IMR-90 (cell line): ENCODE measurements around the gene CCNJL. TPM values are rescaled to one million over a fixed set of nuclear protein-coding genes. Genes with fewer than 3 reads are reported as not detected.

Experiments used
- ATAC-seq: fragments of 200-7000 bp; cut with Tn5 transposase; 2 replicates; pipeline ENCODE4 v1.9.1; 2020; ENCODE audit warnings: low read depth, mild to moderate bottlenecking, moderate library complexity
- BruUV-seq: library from RNA; stranded (reverse); fragments of 400-500 nt; replicated peaks from 2 replicates; lab custom pipeline; 2021; lab: Mats Ljungman, UMichigan
- CTCF ChIA-PET: fragments of 300-600 bp; formaldehyde crosslinking; extraction: SDS; loops from one replicate; lab custom pipeline; 2021; ENCODE audit warnings: antibody characterized with exemption; lab: Yijun Ruan, JAX
- POLR2A ChIA-PET: fragments of 300-600 bp; sonication (Branson Sonifier 250); formaldehyde crosslinking; loops from one replicate; lab custom pipeline; 2022; ENCODE audit warnings: antibody characterized with exemption; ENCODE audit not compliant: unreplicated experiment; lab: Charles Lee
- DNase-seq: peaks from one replicate; pipeline ENCODE4 v3.0.0; 2013
- H2AFZ ChIP-seq: replicated peaks from 2 replicates; pipeline ENCODE3; 2013; ENCODE audit warnings: low read length, mild to moderate bottlenecking; ENCODE audit not compliant: poor library complexity
- H2AK5ac ChIP-seq: 2 replicates; pipeline ENCODE4 v1.6.1; 2013; ENCODE audit warnings: low read depth, low read length, inconsistent platforms
- H2AK9ac ChIP-seq: replicated peaks from 2 replicates; pipeline ENCODE3; 2013; ENCODE audit warnings: mild to moderate bottlenecking, low read depth, low read length, moderate library complexity; ENCODE audit not compliant: poor library complexity
- H2BK120ac ChIP-seq: 2 replicates; pipeline ENCODE4 v1.6.1; 2013; ENCODE audit warnings: low read depth, low read length, inconsistent platforms
- H2BK15ac ChIP-seq: 3 replicates; pipeline ENCODE4 v1.6.1; 2013; ENCODE audit warnings: low read depth, low read length, inconsistent platforms
- H2BK20ac ChIP-seq: 2 replicates; pipeline ENCODE4 v1.6.1; 2013; ENCODE audit warnings: low read depth, mild to moderate bottlenecking, inconsistent platforms, low read length, moderate library complexity
- H2BK5ac ChIP-seq: 2 replicates; pipeline ENCODE4 v1.6.1; 2013; ENCODE audit warnings: mild to moderate bottlenecking, low read depth, low read length, inconsistent platforms; ENCODE audit not compliant: poor library complexity, severe bottlenecking
- H3K14ac ChIP-seq: replicated peaks from 2 replicates; pipeline ENCODE4 v1.6.1; 2013; ENCODE audit warnings: low read depth, low read length, inconsistent platforms
- H3K18ac ChIP-seq: 2 replicates; pipeline ENCODE4 v1.6.1; 2013; ENCODE audit warnings: low read depth, low read length, control low read depth
- H3K23ac ChIP-seq: 2 replicates; pipeline ENCODE4 v1.6.1; 2013; ENCODE audit warnings: low read depth, low read length, inconsistent platforms
- H3K27ac ChIP-seq: 2 replicates; pipeline ENCODE4 v1.5.1; 2013; ENCODE audit warnings: mild to moderate bottlenecking, control low read depth, low read length; ENCODE audit not compliant: insufficient read depth
- H3K27me3 ChIP-seq: 2 replicates; pipeline ENCODE4 v1.6.1; 2013; ENCODE audit warnings: low read length; ENCODE audit not compliant: control insufficient read depth, insufficient read depth
- H3K36me3 ChIP-seq: 2 replicates; pipeline ENCODE4 v1.6.1; 2013; ENCODE audit warnings: low read length, mixed read lengths; ENCODE audit not compliant: control insufficient read depth, insufficient read depth
- H3K4ac ChIP-seq: 2 replicates; pipeline ENCODE4 v1.6.1; 2013; ENCODE audit warnings: low read depth, low read length, inconsistent platforms
- H3K4me1 ChIP-seq: 2 replicates; pipeline ENCODE4 v1.6.1; 2013; ENCODE audit warnings: low read length, mixed read lengths; ENCODE audit not compliant: control insufficient read depth, insufficient read depth
- H3K4me2 ChIP-seq: 2 replicates; pipeline ENCODE4 v1.6.1; 2013; ENCODE audit warnings: low read depth, mild to moderate bottlenecking, control low read depth, low read length, moderate library complexity
- H3K4me3 ChIP-seq: 2 replicates; pipeline ENCODE4 v1.5.1; 2013; ENCODE audit warnings: low read depth, mild to moderate bottlenecking, control low read depth, low read length, moderate library complexity; ENCODE audit not compliant: insufficient read depth
- H3K56ac ChIP-seq: 2 replicates; pipeline ENCODE4 v1.6.1; 2013; ENCODE audit warnings: low read length, inconsistent platforms; ENCODE audit not compliant: insufficient read depth; ENCODE audit errors: extremely low read depth
- H3K79me1 ChIP-seq, 2 experiments: 2 replicates each; pipeline ENCODE4 v1.6.1; 2013; ENCODE audit warnings: low read length in 2 of 2, inconsistent platforms in 1 of 2, low read depth in 1 of 2
- H3K9ac ChIP-seq: 2 replicates; pipeline ENCODE4 v1.6.1; 2013; ENCODE audit warnings: low read depth, low read length, control low read depth
- H3K9me1 ChIP-seq: 2 replicates; pipeline ENCODE4 v1.6.1; 2013; ENCODE audit warnings: low read length, inconsistent platforms; ENCODE audit not compliant: insufficient read depth
- H3K9me3 ChIP-seq: 2 replicates; pipeline ENCODE4 v1.6.1; 2013; ENCODE audit warnings: low read length; ENCODE audit not compliant: control insufficient read depth, insufficient read depth
- H4K20me1 ChIP-seq: 2 replicates; pipeline ENCODE4 v1.6.1; 2013; ENCODE audit warnings: low read length, inconsistent platforms; ENCODE audit not compliant: insufficient read depth
- H4K5ac ChIP-seq: 2 replicates; pipeline ENCODE4 v1.6.1; 2013; ENCODE audit warnings: mild to moderate bottlenecking, low read depth, low read length, control low read depth
- H4K8ac ChIP-seq, 2 experiments: 2 replicates each; pipeline ENCODE4 v1.6.1; 2013; ENCODE audit warnings: low read depth in 2 of 2, low read length in 2 of 2, control low read depth in 1 of 2, inconsistent platforms in 1 of 2
- H4K91ac ChIP-seq: 2 replicates; pipeline ENCODE4 v1.6.1; 2013; ENCODE audit warnings: low read depth, low read length, inconsistent platforms; ENCODE audit not compliant: insufficient read depth
- BHLHE40 ChIP-seq: fragments of 150-350 bp; IDR thresholded peaks from 2 replicates; pipeline ENCODE4 v1.6.1; 2016; ENCODE audit warnings: mild to moderate bottlenecking, low read depth, low read length
- CEBPB ChIP-seq: IDR thresholded peaks from 2 replicates; pipeline ENCODE4 v1.6.1; 2012; ENCODE audit warnings: low read depth, low read length, improper control_type of control experiment
- CHD1 ChIP-seq: IDR thresholded peaks from 2 replicates; pipeline ENCODE4 v1.6.1; 2012; ENCODE audit warnings: low read depth, low read length, improper control_type of control experiment
- ELK1 ChIP-seq: fragments of 150-350 bp; IDR thresholded peaks from 2 replicates; pipeline ENCODE4 v1.6.1; 2016; ENCODE audit warnings: low read depth, mild to moderate bottlenecking, low read length, moderate library complexity, borderline replicate concordance
- FOS ChIP-seq: fragments of 150-350 bp; IDR thresholded peaks from 2 replicates; pipeline ENCODE4 v1.6.1; 2016; ENCODE audit warnings: low read depth, low read length
- MAFK ChIP-seq: IDR thresholded peaks from 2 replicates; pipeline ENCODE4 v1.6.1; 2012; ENCODE audit warnings: low read depth, low read length, improper control_type of control experiment
- MAZ ChIP-seq: IDR thresholded peaks from 2 replicates; pipeline ENCODE4 v1.6.1; 2012; ENCODE audit warnings: low read depth, mild to moderate bottlenecking, low read length, improper control_type of control experiment, moderate library complexity, borderline replicate concordance
- MXI1 ChIP-seq: IDR thresholded peaks from 2 replicates; pipeline ENCODE4 v1.6.1; 2012; ENCODE audit warnings: low read depth, mild to moderate bottlenecking, low read length, moderate library complexity, borderline replicate concordance
- NFE2L2 ChIP-seq: fragments of 150-350 bp; IDR thresholded peaks from 2 replicates; pipeline ENCODE4 v1.6.1; 2016; ENCODE audit warnings: low read depth, mild to moderate bottlenecking, low read length
- POLR2A ChIP-seq: IDR thresholded peaks from 2 replicates; pipeline ENCODE4 v1.6.1; 2012; ENCODE audit warnings: mild to moderate bottlenecking, low read depth, low read length
- RAD21 ChIP-seq: IDR thresholded peaks from 2 replicates; pipeline ENCODE4 v1.6.1; 2012; ENCODE audit warnings: low read length, improper control_type of control experiment
- RCOR1 ChIP-seq: IDR thresholded peaks from 2 replicates; pipeline ENCODE4 v1.6.1; 2012; ENCODE audit warnings: mild to moderate bottlenecking, low read length, improper control_type of control experiment; ENCODE audit not compliant: insufficient replicate concordance
- RFX5 ChIP-seq: IDR thresholded peaks from 2 replicates; pipeline ENCODE4 v1.8.0; 2012; ENCODE audit warnings: low read depth, mild to moderate bottlenecking, low read length, moderate library complexity
- SMC3 ChIP-seq: fragments of 150-350 bp; IDR thresholded peaks from 2 replicates; pipeline ENCODE4 v1.6.1; 2016; ENCODE audit warnings: low read depth, mild to moderate bottlenecking, antibody characterized with exemption, low read length, moderate library complexity
- USF2 ChIP-seq: fragments of 150-350 bp; IDR thresholded peaks from 2 replicates; pipeline ENCODE4 v1.6.1; 2017; ENCODE audit warnings: mild to moderate bottlenecking, antibody characterized with exemption, low read length, low read depth
- WGBS, 2 experiments: methylation state at CpG; one replicate each; pipeline versions ENCODE4 v1.1.5 to v1.1.7; 2013; ENCODE audit warnings: missing lambda C conversion rate in 2 of 2; ENCODE audit not compliant: insufficient read length in 1 of 2; ENCODE audit errors: extremely low coverage in 2 of 2; 5-methylcytosine and 5-hydroxymethylcytosine counted together
- dilution Hi-C: fragments of 300-500 bp; cut with HindIII; formaldehyde crosslinking; loops from one replicate; pipeline ENCODE4 v1.14.3; 2018; ENCODE audit warnings: low sequenced_read_pairs; ENCODE audit not compliant: unreplicated experiment
- in situ Hi-C: fragments of 300-500 bp; cut with MboI; formaldehyde crosslinking; loops from 3 replicates; pipeline ENCODE4 v1.14.3; 2019; ENCODE audit warnings: low sequenced_read_pairs, inconsistent platforms, mixed read lengths
- intact Hi-C: fragments of 100-400 bp; cut with micrococcal nuclease; formaldehyde crosslinking; loops from 2 replicates; pipeline ENCODE4 v1.10.0; 2022
- polyA plus RNA-seq, 3 experiments: library from polyadenylated mRNA; depleted of rRNA; stranded (reverse); fragments of >200 nt; gene quantifications; 2 replicates each; pipeline ENCODE4 v1.2.3, GENCODE V29; 2012; ENCODE audit warnings: low replicate concordance in 1 of 3
- total RNA-seq: library from RNA; depleted of rRNA; stranded (reverse); fragments of >200 nt; gene quantifications from 2 replicates; pipeline ENCODE4 v1.2.3, GENCODE V29; 2012
- TF ChIP-seq, protein P1 (sequence below): conservative IDR thresholded peaks from 2 replicates; pipeline ENCODE4 v1.5.1; 2012; ENCODE audit warnings: mild to moderate bottlenecking, low read depth, low read length, improper control_type of control experiment

CCNJL gene
- total and polyA plus RNA-seq, 2 of the 4 experiments (the other 2 are of a cell fraction): 2.0 to 3.8 TPM

- DNase-seq: no peak
- Histone ChIP-seq H3K14ac (no peak overlapping the region), H4K91ac (no peak overlapping the region), H4K8ac (no peak overlapping the region), H3K4ac (no peak overlapping the region), H3K18ac (no peak overlapping the region), H3K4me3 (no peak overlapping the region), H3K9ac (no peak overlapping the region), H2BK15ac (no peak overlapping the region), H3K4me1 (no peaks in the 10 kb centered on the region), H2BK20ac (no peak overlapping the region), H4K20me1 (no peaks in the 10 kb centered on the region), H3K27me3 (no peaks in the 10 kb centered on the region), H4K5ac (no peak overlapping the region), H3K27ac (no peak overlapping the region), H3K9me3 (no peaks in the 10 kb centered on the region), H3K23ac (no peak overlapping the region), H2AK9ac (no peak overlapping the region), H2AK5ac (no peak overlapping the region; the same call in 1 of the 2 replicates), H2BK5ac (no peak overlapping the region), H3K36me3 (no peaks in the 10 kb centered on the region), H3K9me1 (no peaks in the 10 kb centered on the region; the same call in 1 of the 2 replicates), H2BK120ac (no peak overlapping the region), H3K56ac (no peak overlapping the region), H3K79me1 (no peaks in the 10 kb centered on the region), H3K4me2 (no peak overlapping the region), H2AFZ (no peak overlapping the region)
- intact Hi-C loops (loop anchor here (5.0 kb wide), 1 partner anchor 908 kb away; no protein-coding TSS in a partner anchor), dilution Hi-C loops (loop anchor here (25.0 kb wide), 1 partner anchor 338 kb away; the partner anchor contains the start of gene TTC1), in situ Hi-C loops (loop anchor here (5.0 to 25.0 kb wide), 2 partner anchors 328 to 913 kb away; no protein-coding TSS in a partner anchor)
- BruUV-seq: no TSS peak
- ATAC-seq: no peak
- WGBS, 2 experiments: no CpG with 5 or more reads among the region's 4 CpGs
- ChIA-PET POLR2A (no interaction called here), CTCF (no interaction called here)
- no peak for TF ChIP-seq FOS
- TF ChIP-seq RAD21: no peak
- no peak for TF ChIP-seq RFX5
- TF ChIP-seq ELK1: no peak
- no peak for TF ChIP-seq POLR2A
- TF ChIP-seq MAZ: no peak
- TF ChIP-seq BHLHE40: no peak
- no peak for TF ChIP-seq CEBPB
- no peak for TF ChIP-seq USF2
- TF ChIP-seq CHD1: no peak
- no peak for TF ChIP-seq MXI1
- TF ChIP-seq SMC3: no peak
- TF ChIP-seq MAFK: no peak
- TF ChIP-seq, protein P1, sequence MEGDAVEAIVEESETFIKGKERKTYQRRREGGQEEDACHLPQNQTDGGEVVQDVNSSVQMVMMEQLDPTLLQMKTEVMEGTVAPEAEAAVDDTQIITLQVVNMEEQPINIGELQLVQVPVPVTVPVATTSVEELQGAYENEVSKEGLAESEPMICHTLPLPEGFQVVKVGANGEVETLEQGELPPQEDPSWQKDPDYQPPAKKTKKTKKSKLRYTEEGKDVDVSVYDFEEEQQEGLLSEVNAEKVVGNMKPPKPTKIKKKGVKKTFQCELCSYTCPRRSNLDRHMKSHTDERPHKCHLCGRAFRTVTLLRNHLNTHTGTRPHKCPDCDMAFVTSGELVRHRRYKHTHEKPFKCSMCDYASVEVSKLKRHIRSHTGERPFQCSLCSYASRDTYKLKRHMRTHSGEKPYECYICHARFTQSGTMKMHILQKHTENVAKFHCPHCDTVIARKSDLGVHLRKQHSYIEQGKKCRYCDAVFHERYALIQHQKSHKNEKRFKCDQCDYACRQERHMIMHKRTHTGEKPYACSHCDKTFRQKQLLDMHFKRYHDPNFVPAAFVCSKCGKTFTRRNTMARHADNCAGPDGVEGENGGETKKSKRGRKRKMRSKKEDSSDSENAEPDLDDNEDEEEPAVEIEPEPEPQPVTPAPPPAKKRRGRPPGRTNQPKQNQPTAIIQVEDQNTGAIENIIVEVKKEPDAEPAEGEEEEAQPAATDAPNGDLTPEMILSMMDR: no peak
- TF ChIP-seq NFE2L2: no peak
- TF ChIP-seq RCOR1: no peak
These were observed 37.6 kb upstream of the CCNJL start for GRCh38 chr5:160349935-160350303.
